Hepatic stellate cell (primary cell): Measurements from ENCODE around the gene TRIM60.
"Not testable (repeated sequence)": the region's sequence is repeated elsewhere in the genome, so short reads cannot be mapped to it uniquely, and the experiment has no call there.

ENCODE experiments used
- DNase-seq: peaks from one replicate; pipeline ENCODE4 v3.0.0; 2011; ENCODE audit warnings: low spot score

TRIM60 gene

DNA sequence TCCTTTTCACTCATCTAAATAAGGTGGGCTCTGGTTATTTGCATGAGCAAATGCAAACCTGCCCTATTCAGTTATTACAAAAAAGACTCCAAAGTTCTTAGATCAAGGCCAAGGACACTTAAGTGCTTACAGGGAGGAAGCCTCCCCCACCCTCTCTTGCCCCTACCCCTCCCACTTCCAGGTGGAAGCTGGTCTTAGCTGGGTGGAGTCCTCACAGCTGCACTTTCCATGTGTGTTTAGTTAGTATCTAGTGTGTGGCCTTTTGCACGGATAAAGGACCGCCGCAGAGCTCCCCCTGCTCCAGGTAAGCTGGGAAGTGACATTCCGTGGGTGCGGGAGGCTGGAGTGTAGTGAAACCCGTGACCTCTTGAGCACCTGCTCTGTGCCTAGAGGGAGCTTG, 21.8 kb downstream of the TRIM60 start, which contains the start of gene TRIM75:
Gene TRIM75 (plus strand): TSS at position 222 of the 400 bp plus-strand sequence. CDS start 5,282 bp downstream, outside the sequence.
- DNase-seq, result no peak

DNA sequence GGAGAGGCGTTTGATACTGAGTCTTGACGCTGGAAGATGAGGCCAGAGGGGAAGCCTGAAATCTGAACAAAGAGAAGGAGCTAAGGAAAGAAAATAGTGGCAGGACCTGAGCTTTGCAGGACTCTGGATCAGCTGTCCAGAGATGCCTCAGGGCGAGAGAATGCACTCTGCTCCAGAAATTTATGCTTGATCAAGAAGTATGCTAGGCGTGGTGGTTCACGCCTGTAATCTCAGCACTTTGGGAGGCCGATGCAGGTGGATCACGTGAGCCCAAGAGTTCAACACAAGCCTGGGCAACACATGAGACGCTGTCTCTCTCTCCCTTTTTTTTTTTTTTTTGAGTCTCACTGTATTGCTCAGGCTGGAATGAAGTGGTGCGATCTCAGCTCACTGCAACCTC, 23.8 kb downstream of the TRIM60 start:
- DNase-seq, result no peak

GRCh38 chr4:165058666-165059065, 26.9 kb downstream of the TRIM60 start:
- DNase-seq, result no peak

DNA sequence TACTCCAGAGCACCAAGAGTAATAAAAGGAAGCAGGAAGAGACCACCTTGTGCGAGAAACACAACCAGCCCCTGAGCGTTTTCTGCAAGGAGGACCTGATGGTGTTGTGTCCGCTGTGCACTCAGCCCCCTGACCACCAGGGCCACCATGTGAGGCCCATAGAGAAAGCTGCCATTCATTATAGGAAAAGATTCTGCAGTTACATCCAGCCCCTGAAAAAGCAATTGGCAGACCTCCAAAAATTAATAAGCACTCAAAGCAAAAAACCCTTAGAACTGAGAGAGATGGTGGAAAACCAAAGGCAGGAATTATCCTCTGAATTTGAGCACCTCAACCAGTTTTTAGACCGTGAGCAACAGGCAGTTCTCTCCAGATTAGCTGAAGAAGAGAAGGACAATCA, 27.6 kb downstream of the TRIM60 start:
- no peak for DNase-seq

DNA sequence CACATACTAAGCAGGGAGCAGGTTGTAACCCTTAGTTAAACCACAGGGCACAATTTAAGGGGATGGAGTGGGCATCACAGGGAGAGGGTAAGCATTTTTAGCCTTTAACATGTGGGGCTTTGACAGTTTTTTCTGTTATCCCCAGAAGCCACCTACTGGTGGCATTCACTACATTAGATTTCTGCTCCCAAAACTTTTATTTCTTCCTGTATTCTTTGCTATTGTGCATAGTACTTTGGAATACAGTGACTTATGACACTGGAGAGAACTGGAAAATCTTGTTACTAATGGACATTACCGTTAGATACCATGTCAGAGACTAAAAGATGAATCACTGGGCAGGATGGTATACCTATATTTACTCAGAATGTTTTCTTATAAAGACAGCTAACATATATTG, 29.1 kb downstream of the TRIM60 start:
- DNase-seq, result no peak

- DNase-seq, result no peak
Observed at GRCh38 chr4:165070560-165070959, 38.8 kb downstream of the TRIM60 start.

- DNase-seq, result not testable (repeated sequence)
Observed at GRCh38 chr4:165073346-165073745, 41.5 kb downstream of the TRIM60 start.

DNA sequence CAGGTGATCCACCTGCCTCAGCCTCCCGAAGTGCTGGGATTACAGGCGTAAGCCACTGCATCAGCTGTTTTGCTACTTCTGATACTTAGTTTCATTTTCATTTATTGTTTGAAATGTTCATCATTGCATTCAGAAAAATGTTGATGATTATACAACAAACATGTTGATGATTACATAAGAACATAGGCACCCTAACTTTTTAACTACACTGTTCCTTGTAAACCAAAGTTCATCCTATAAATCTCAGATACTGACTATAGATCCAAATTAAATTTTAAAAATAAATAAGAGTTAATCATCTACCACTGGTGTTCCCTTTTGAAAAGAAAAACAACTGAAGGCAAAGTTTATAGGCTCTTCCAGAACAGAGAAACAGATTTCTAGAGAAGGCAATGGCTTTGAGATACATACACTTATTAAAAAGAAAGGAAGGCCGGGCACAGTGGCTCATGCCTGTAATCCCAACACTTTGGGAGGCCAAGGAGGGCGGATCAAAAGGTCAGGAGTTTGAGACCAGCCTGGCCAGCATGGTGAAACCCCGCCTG, 45.3 kb downstream of the TRIM60 start:
- no peak for DNase-seq

DNA sequence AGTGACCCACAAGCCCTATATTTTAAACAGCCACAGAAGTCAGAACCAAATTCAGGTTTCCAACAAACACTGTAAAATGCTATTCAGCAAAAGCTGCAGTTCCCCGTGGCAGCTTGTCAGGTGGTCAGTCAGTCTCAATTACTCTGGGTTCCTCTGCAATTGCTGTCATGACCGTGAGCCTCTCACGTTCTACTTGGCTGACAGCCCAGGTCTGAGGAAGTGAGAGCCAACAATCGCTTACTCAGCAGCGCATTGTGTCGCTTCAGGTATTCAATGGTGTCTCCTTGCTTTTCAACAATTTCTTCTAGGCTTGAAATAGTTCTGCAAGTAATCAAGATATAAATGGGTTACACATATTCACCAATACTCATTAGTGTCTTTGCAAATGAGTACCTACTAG, 47.7 kb downstream of the TRIM60 start:
- no peak for DNase-seq

- not testable (repeated sequence) for DNase-seq
Observed at GRCh38 chr4:165084787-165085186, 53.0 kb downstream of the TRIM60 start.

GRCh38 chr4:165085946-165086345, 54.1 kb downstream of the TRIM60 start:
- no peak for DNase-seq

GRCh38 chr4:165088366-165088765, 56.6 kb downstream of the TRIM60 start:
- DNase-seq, result no peak
